T-helper 2 cell (primary cell): ENCODE data around the gene PGAP6.
"Not testable (repeated sequence)": the region's sequence is repeated elsewhere in the genome, so short reads cannot be mapped to it uniquely, and the experiment has no call there.

Experiments
- DNase-seq, 5 experiments: peaks; one replicate each; pipeline versions ENCODE4 v3.0.0 to v3.0.0-alpha.2; 2012 to 2022

Gene PGAP6

GRCh38 chr16:366476-366875 is 15.3 kb downstream of the PGAP6 start:
- DNase-seq: no peak

- DNase-seq: no peak
Observed at GRCh38 chr16:364595-365491, 16.9 kb downstream of the PGAP6 start.

- DNase-seq: no peak
Observed at GRCh38 chr16:363766-364490, 17.9 kb downstream of the PGAP6 start.

- DNase-seq: no peak
Observed at GRCh38 chr16:363110-363765, 18.5 kb downstream of the PGAP6 start.

GRCh38 chr16:362702-362999 is 19.1 kb downstream of the PGAP6 start:
- not testable (repeated sequence) for DNase-seq

- peak; percentile 30 to 75 (median 63) for DNase-seq
Observed at GRCh38 chr16:361872-362701, 19.7 kb downstream of the PGAP6 start.

- DNase-seq: no peak
Observed at GRCh38 chr16:361341-361871, 20.4 kb downstream of the PGAP6 start.

GRCh38 chr16:360698-361336 is 21.0 kb downstream of the PGAP6 start:
- DNase-seq: no peak

- no peak for DNase-seq
Observed at GRCh38 chr16:359871-360697, 21.7 kb downstream of the PGAP6 start.

GRCh38 chr16:359067-359763 is 22.6 kb downstream of the PGAP6 start:
- DNase-seq: no peak

GRCh38 chr16:356741-357140 is 25.0 kb downstream of the PGAP6 start:
- DNase-seq: no peak

GRCh38 chr16:354971-355461 is 26.8 kb downstream of the PGAP6 start:
- DNase-seq: peak in 2 of 5 experiments; percentile 31 to 79

- no peak for DNase-seq
Observed at GRCh38 chr16:354291-354881, 27.4 kb downstream of the PGAP6 start.

- DNase-seq: no peak
Observed at GRCh38 chr16:353404-354290, 28.1 kb downstream of the PGAP6 start.

GRCh38 chr16:352547-353403 is 29.0 kb downstream of the PGAP6 start, which contains the start of gene AXIN1:
Gene AXIN1 (minus strand): TSS chr16:352723. CDS start chr16:347025, 5,698 bp downstream.
- peak; percentile 95 to 100 (median 100) for DNase-seq

- peak in 3 of 5 experiments; percentile 14 to 43 (median 37) for DNase-seq
Observed at GRCh38 chr16:351804-352520, 29.8 kb downstream of the PGAP6 start.

GRCh38 chr16:350203-350602 is 31.6 kb downstream of the PGAP6 start:
- DNase-seq: no peak
